H9 (cell line): ENCODE results near the gene UGT2B15. TPM values are rescaled to one million over a fixed set of nuclear protein-coding genes. Genes with fewer than 3 reads are reported as not detected.

Experiments used
- DNase-seq: peaks from one replicate; pipeline ENCODE4 v3.0.0-alpha.2; 2017
- H2AFZ ChIP-seq: one replicate; pipeline ENCODE4 v1.6.1; 2013; ENCODE audit warnings: mild to moderate bottlenecking, low read length, control low read depth, moderate library complexity
- H2AK5ac ChIP-seq: 2 replicates; pipeline ENCODE4 v1.6.1; 2013; ENCODE audit warnings: low read length, control low read depth, mixed read lengths; ENCODE audit not compliant: insufficient read length
- H2BK120ac ChIP-seq: one replicate; pipeline ENCODE4 v1.6.1; 2013; ENCODE audit warnings: low read depth, mild to moderate bottlenecking, low read length, control low read depth, inconsistent platforms; ENCODE audit not compliant: poor library complexity, severe bottlenecking
- H2BK12ac ChIP-seq: 2 replicates; pipeline ENCODE4 v1.6.1; 2013; ENCODE audit warnings: low read length, control low read depth, mixed read lengths, low read depth; ENCODE audit not compliant: insufficient read length
- H2BK15ac ChIP-seq: 2 replicates; pipeline ENCODE4 v1.6.1; 2013; ENCODE audit warnings: low read depth, low read length, control low read depth
- H2BK20ac ChIP-seq: one replicate; pipeline ENCODE4 v1.6.1; 2013; ENCODE audit warnings: low read depth, mild to moderate bottlenecking, low read length, control low read depth, inconsistent platforms; ENCODE audit not compliant: poor library complexity, severe bottlenecking
- H2BK5ac ChIP-seq: 2 replicates; pipeline ENCODE4 v1.6.1; 2013; ENCODE audit warnings: low read length, control low read depth, mixed read lengths; ENCODE audit not compliant: insufficient read length
- H3K14ac ChIP-seq: 2 replicates; pipeline ENCODE4 v1.6.1; 2013; ENCODE audit warnings: low read length, control low read depth; ENCODE audit not compliant: insufficient read depth
- H3K18ac ChIP-seq: 2 replicates; pipeline ENCODE4 v1.6.1; 2013; ENCODE audit warnings: low read depth, mild to moderate bottlenecking, mixed read lengths, low read length, control low read depth; ENCODE audit not compliant: insufficient read length
- H3K23ac ChIP-seq: 2 replicates; pipeline ENCODE4 v1.6.1; 2013; ENCODE audit warnings: low read length, control low read depth, mixed read lengths, low read depth; ENCODE audit not compliant: insufficient read length
- H3K23me2 ChIP-seq: 2 replicates; pipeline ENCODE4 v1.6.1; 2013; ENCODE audit warnings: low read depth, mild to moderate bottlenecking, mixed read lengths, low read length, control low read depth; ENCODE audit not compliant: insufficient read length, poor library complexity, severe bottlenecking
- H3K27ac ChIP-seq: 2 replicates; pipeline ENCODE4 v1.5.1; 2013; ENCODE audit warnings: low read length, control low read depth, mixed read lengths, low read depth; ENCODE audit not compliant: insufficient read length
- H3K27me3 ChIP-seq: 2 replicates; pipeline ENCODE4 v1.6.1; 2013; ENCODE audit warnings: low read length, control low read depth, inconsistent platforms; ENCODE audit not compliant: insufficient read depth
- H3K4ac ChIP-seq: 2 replicates; pipeline ENCODE4 v1.6.1; 2013; ENCODE audit warnings: low read depth, mild to moderate bottlenecking, control low read depth, inconsistent platforms, low read length, moderate library complexity
- H3K4me1 ChIP-seq: 2 replicates; pipeline ENCODE4 v1.6.1; 2013; ENCODE audit warnings: low read length, control low read depth, inconsistent platforms; ENCODE audit not compliant: insufficient read depth
- H3K4me2 ChIP-seq: 2 replicates; pipeline ENCODE4 v1.6.1; 2013; ENCODE audit warnings: low read length, control low read depth, mixed read lengths; ENCODE audit not compliant: insufficient read length, insufficient read depth
- H3K56ac ChIP-seq: 2 replicates; pipeline ENCODE4 v1.6.1; 2013; ENCODE audit warnings: low read depth, mild to moderate bottlenecking, mixed read lengths, low read length, control low read depth; ENCODE audit not compliant: insufficient read length
- H3K79me1 ChIP-seq: 2 replicates; pipeline ENCODE4 v1.6.1; 2013; ENCODE audit warnings: low read depth, mild to moderate bottlenecking, moderate library complexity, low read length, control low read depth, inconsistent platforms; ENCODE audit not compliant: insufficient read depth, poor library complexity, severe bottlenecking
- H3K79me2 ChIP-seq: 2 replicates; pipeline ENCODE4 v1.6.1; 2013; ENCODE audit warnings: low read length, control low read depth, inconsistent platforms; ENCODE audit not compliant: insufficient read depth
- H3K9ac ChIP-seq: 2 replicates; pipeline ENCODE4 v1.6.1; 2013; ENCODE audit warnings: low read length, control low read depth, mixed read lengths; ENCODE audit not compliant: insufficient read length; ENCODE audit errors: extremely low read depth
- H3K9me3 ChIP-seq: one replicate; pipeline ENCODE4 v1.6.1; 2013; ENCODE audit warnings: low read depth, low read length, inconsistent platforms; ENCODE audit not compliant: control insufficient read depth
- H3T11ph ChIP-seq: one replicate; pipeline ENCODE4 v1.6.1; 2013; ENCODE audit warnings: mild to moderate bottlenecking, low read length, control low read depth, inconsistent platforms
- H4K20me1 ChIP-seq: one replicate; pipeline ENCODE4 v1.6.1; 2013; ENCODE audit not compliant: control insufficient read depth, insufficient read length, insufficient read depth
- H4K5ac ChIP-seq: 2 replicates; pipeline ENCODE4 v1.6.1; 2013; ENCODE audit warnings: low read depth, mild to moderate bottlenecking, mixed read lengths, low read length, control low read depth; ENCODE audit not compliant: insufficient read length
- H4K8ac ChIP-seq: replicated peaks from 2 replicates; pipeline ENCODE4 v1.6.1; 2013; ENCODE audit warnings: low read length, control low read depth, mixed read lengths, low read depth; ENCODE audit not compliant: insufficient read length
- H4K91ac ChIP-seq: 2 replicates; pipeline ENCODE4 v1.6.1; 2013; ENCODE audit warnings: low read depth, mild to moderate bottlenecking, moderate library complexity, mixed read lengths, low read length, control low read depth; ENCODE audit not compliant: insufficient read length
- H3K27ac Mint-ChIP-seq, 3 experiments: 2 replicates in 2 of 3; 3 replicates in 1 of 3; pipeline ENCODE4 v1.8.0; 2020 to 2021; ENCODE audit warnings: mixed read lengths in 3 of 3, mild to moderate bottlenecking in 1 of 3, moderate library complexity in 1 of 3
- H3K27me3 Mint-ChIP-seq: 2 replicates; pipeline ENCODE4 v1.8.0; 2021; ENCODE audit warnings: low read depth, mild to moderate bottlenecking, moderate library complexity, mixed read lengths
- H3K36me3 Mint-ChIP-seq, 3 experiments: 2 replicates in 2 of 3; 3 replicates in 1 of 3; pipeline ENCODE4 v1.8.0; 2020 to 2021; ENCODE audit warnings: low read depth in 3 of 3, mixed read lengths in 3 of 3; ENCODE audit not compliant: insufficient read depth in 1 of 3
- H3K4me1 Mint-ChIP-seq, 2 experiments: 2 replicates each; pipeline ENCODE4 v1.8.0; 2020; ENCODE audit warnings: mixed read lengths in 2 of 2
- H3K4me3 Mint-ChIP-seq, 2 experiments: 2 replicates in 1 of 2; 3 replicates in 1 of 2; pipeline ENCODE4 v1.8.0; 2020 to 2021; ENCODE audit warnings: mild to moderate bottlenecking in 2 of 2, mixed read lengths in 2 of 2, moderate library complexity in 1 of 2
- H3K9me3 Mint-ChIP-seq, 2 experiments: 2 replicates in 1 of 2; 3 replicates in 1 of 2; pipeline ENCODE4 v1.8.0; 2020; ENCODE audit warnings: mild to moderate bottlenecking in 2 of 2, mixed read lengths in 2 of 2, moderate library complexity in 1 of 2
- CTCF ChIP-seq: fragments of 200-600 bp; sonication (generic); conservative IDR thresholded peaks from 3 replicates; pipeline ENCODE4 v1.8.0; 2021; ENCODE audit warnings: antibody characterized with exemption, mild to moderate bottlenecking
- WGBS: extraction: QIAGEN DNeasy Blood & Tissue Kit; methylation state at CpG from one replicate; pipeline ENCODE4 v1.1.7; 2013; ENCODE audit warnings: missing lambda C conversion rate, low lambda C conversion rate, mixed read lengths; ENCODE audit not compliant: insufficient read length; ENCODE audit errors: extremely low coverage; 5-methylcytosine and 5-hydroxymethylcytosine counted together
- total RNA-seq: library from RNA; stranded (reverse); gene quantifications from 2 replicates; pipeline ENCODE4 v1.2.1, GENCODE V29; 2021

UGT2B15 gene
- total RNA-seq, 1 experiment from 2014 or later: not detected

- Histone ChIP-seq H3K4me2 (no peak overlapping the region), H3K18ac (no peak overlapping the region), H4K5ac (no peak overlapping the region), H2BK15ac (no peak overlapping the region), H2BK20ac (no peak overlapping the region), H3K9ac (no peak overlapping the region), H3K23me2 (no peaks in the 10 kb centered on the region), H3T11ph (no peak overlapping the region), H4K8ac (no peak overlapping the region), H2BK120ac (no peak overlapping the region), H3K14ac (no peak overlapping the region), H3K23ac (no peak overlapping the region), H2AFZ (no peak overlapping the region), H3K9me3 (no peaks in the 10 kb centered on the region), H3K56ac (no peak overlapping the region), H3K27me3 (no peaks in the 10 kb centered on the region), H3K27ac (no peak overlapping the region), H3K79me1 (no peaks in the 10 kb centered on the region), H3K79me2 (no peaks in the 10 kb centered on the region), H3K4ac (no peak overlapping the region), H4K91ac (no peak overlapping the region), H4K20me1 (no peaks in the 10 kb centered on the region), H2AK5ac (no peak overlapping the region), H3K4me1 (no peaks in the 10 kb centered on the region), H2BK12ac (no peak overlapping the region), H2BK5ac (no peak overlapping the region)
- DNase-seq: no peak
- no peaks in the 10 kb centered on the region for H3K27me3 Mint-ChIP-seq
- H3K4me1 Mint-ChIP-seq: peaks cover 0 to 4% of the 10 kb centered on the region in 2 experiments; a peak in 2 of 4 replicates
- H3K4me3 Mint-ChIP-seq: no peak overlapping the region
- WGBS: no CpG with 5 or more reads among the region's 11 CpGs
- no peak for TF ChIP-seq CTCF
- no peaks in the 10 kb centered on the region for H3K9me3 Mint-ChIP-seq
- H3K27ac Mint-ChIP-seq: no peak overlapping the region
- no peaks in the 10 kb centered on the region for H3K36me3 Mint-ChIP-seq
Measured at GRCh38 chr4:68615699-68616422, 54.6 kb downstream of the UGT2B15 start.
